GM12891 (cell line): ENCODE measurements around the gene SNRPB.
"Not testable (repeated sequence)": the region's sequence is repeated elsewhere in the genome, so short reads cannot be mapped to it uniquely, and the experiment has no call there.

ENCODE experiments used
- DNase-seq: peaks from one replicate; pipeline ENCODE4 v3.0.0; 2011; ENCODE audit warnings: low spot score; ENCODE audit not compliant: insufficient read length
- FAIRE-seq: peaks from 2 replicates; lab custom pipeline; 2011; peaks lifted over from hg19 to GRCh38; lab: Jason Lieb, UNC
- PAX5 ChIP-seq: IDR thresholded peaks from 2 replicates; pipeline ENCODE4 v1.6.1; 2011; ENCODE audit warnings: low read length, moderate library complexity, mild to moderate bottlenecking; ENCODE audit not compliant: insufficient read depth, severe bottlenecking
- POLR2A ChIP-seq: IDR thresholded peaks from 2 replicates; pipeline ENCODE4 v1.6.1; 2011; ENCODE audit warnings: low read depth, low read length, control low read depth
- POLR2AphosphoS5 ChIP-seq: IDR thresholded peaks from 2 replicates; pipeline ENCODE4 v1.6.1; 2011; ENCODE audit warnings: low read depth, low read length, control low read depth
- POU2F2 ChIP-seq: IDR thresholded peaks from 2 replicates; pipeline ENCODE4 v1.6.1; 2011; ENCODE audit warnings: low read depth, mild to moderate bottlenecking, control low read depth, low read length, moderate library complexity
- SPI1 ChIP-seq: IDR thresholded peaks from 2 replicates; pipeline ENCODE4 v1.6.1; 2011; ENCODE audit warnings: low read depth, low read length, control low read depth
- TAF1 ChIP-seq: IDR thresholded peaks from 2 replicates; pipeline ENCODE4 v1.6.1; 2011; ENCODE audit warnings: low read depth, low read length, control low read depth

The SNRPB gene

DNA sequence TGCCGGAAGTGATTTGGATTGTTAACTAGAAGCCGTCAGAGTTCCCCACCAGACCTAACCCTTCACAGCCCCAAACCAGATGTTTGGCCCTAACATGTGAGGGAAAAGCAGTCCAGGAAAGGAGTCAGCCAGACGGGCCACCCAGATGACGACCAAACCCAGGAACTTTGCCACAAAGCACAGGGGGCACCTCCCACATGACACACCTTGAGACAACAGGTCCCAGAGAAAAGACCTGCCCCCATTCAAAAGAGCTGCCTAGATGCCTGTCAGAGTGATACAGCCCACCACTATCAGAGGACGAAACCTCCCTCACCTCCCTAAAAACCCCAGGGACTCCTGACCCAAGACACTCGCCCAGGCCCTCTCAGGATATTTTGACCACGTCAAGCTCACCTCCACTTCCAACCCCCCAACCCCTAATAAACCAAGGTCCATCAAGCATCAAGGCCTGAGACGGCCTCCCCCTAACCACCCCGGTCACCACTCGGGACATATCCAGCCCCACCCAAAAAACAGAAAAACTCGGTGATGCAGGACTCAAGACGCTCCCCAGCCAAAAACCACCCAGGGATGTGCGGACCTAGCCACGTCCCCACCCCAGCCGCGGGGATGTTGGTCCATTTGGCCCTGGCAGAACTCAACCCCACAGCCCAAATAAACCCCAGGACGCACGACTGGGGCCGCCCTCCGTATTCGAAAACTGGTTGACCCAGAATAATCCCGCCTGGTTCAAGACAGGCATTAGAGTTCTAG, 37.5 kb upstream of the SNRPB start:
- no peak for FAIRE-seq
- peak; percentile 28 for DNase-seq
- no peak for TF ChIP-seq POLR2AphosphoS5
- TF ChIP-seq POLR2A, result no peak
- no peak for TF ChIP-seq POU2F2
- TF ChIP-seq TAF1, result no peak
- no peak for TF ChIP-seq PAX5
- TF ChIP-seq SPI1, result no peak

GRCh38 chr20:2507464-2507863, 36.9 kb upstream of the SNRPB start:
- DNase-seq, result no peak

DNA sequence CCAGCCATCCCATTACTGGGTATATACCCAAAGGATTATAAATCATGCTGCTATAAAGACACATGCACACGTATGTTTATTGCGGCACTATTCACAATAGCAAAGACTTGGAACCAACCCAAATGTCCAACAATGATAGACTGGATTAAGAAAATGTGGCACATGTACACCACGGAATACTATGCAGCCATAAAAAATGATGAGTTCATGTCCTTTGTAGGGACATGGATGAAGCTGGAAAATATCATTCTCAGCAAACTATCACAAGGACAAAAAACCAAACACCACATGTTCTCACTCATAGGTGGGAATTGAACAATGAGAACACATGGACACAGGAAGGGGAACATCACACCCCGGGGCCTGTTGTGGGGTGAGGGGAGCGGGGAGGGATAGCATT, 35.8 kb upstream of the SNRPB start:
- FAIRE-seq, DNase-seq: not testable (repeated sequence)

More at GRCh38 chr20:2507464-2507863, 36.9 kb upstream of the SNRPB start:
- TF ChIP-seq POU2F2 (no peak), TAF1 (no peak), SPI1 (no peak), PAX5 (no peak), POLR2AphosphoS5 (no peak), POLR2A (no peak)
- FAIRE-seq, result peak; percentile 23

DNA sequence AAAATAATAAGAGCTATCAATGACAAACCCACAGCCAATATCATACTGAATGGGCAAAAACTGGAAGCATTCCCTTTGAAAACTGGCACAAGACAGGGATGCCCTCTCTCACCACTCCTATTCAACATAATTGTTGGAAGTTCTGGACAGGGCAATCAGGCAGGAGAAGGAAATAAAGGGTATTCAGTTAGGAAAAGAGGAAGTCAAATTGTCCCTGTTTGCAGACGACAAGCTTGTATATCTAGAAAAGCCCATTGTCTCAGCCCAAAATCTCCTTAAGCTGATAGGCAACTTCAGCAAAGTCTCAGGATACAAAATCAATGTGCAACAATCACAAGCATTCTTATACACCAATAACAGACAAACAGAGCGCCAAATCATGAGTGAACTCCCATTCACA, 34.2 kb upstream of the SNRPB start:
- not testable (repeated sequence) for DNase-seq, FAIRE-seq

DNA sequence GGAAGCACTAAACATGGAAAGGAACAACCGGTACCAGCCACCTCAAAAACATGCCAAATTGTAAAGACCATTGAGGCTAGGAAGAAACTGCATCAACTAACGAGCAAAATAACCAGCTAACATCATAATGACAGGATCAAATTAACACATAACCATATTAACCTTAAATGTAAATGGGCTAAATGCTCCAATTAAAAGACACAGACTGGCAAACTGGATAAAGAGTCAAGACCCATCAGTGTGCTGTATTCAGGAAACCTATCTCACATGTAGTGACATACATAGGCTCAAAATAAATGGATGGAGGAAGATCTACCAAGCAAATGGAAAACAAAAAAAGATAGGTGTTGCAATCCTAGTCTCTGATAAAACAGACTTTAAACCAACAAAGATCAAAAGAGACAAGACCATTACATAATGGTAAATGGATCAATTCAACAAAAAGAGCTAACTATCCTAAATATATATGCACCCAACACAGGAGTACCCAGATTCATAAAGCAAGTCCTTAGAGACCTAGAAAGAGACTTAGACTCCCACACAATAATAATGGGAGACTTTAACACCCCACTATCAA, 32.3 kb upstream of the SNRPB start:
- DNase-seq, FAIRE-seq: not testable (repeated sequence)

- TF ChIP-seq SPI1 (no peak), POLR2AphosphoS5 (no peak), POU2F2 (no peak), TAF1 (no peak), PAX5 (no peak), POLR2A (no peak)
- no peak for FAIRE-seq
- DNase-seq, result no peak
Observed at GRCh38 chr20:2485661-2486060, 15.1 kb upstream of the SNRPB start.

DNA sequence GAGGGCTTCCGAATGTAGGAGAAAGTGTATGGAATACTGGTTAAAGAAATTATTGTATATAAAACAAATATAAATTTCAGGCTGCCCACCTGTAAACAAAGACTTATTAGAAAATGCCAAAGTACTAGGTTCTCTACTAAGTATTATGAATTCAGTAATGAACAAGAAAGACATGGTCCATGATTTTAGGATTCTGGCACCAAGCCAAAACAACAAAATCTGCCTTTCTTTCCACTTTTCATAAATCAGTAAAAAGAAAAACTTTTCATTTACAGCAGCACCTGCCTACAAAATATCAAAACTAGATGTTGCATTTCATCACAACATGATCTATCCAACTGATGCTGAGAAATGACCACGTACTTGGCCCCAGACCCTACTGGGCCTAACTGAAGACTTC, 14.5 kb upstream of the SNRPB start:
- no peak for DNase-seq
- no peak for FAIRE-seq
- TF ChIP-seq TAF1 (no peak), PAX5 (no peak), SPI1 (no peak), POLR2AphosphoS5 (no peak), POU2F2 (no peak), POLR2A (no peak)

GRCh38 chr20:2483504-2483903, 12.9 kb upstream of the SNRPB start:
- DNase-seq (no peak), FAIRE-seq (no peak)
- TF ChIP-seq POU2F2 (no peak), POLR2A (no peak), SPI1 (no peak), PAX5 (no peak), POLR2AphosphoS5 (no peak), TAF1 (no peak)

GRCh38 chr20:2480381-2480780, 9.8 kb upstream of the SNRPB start:
- TF ChIP-seq PAX5 (no peak), POU2F2 (no peak), SPI1 (no peak), POLR2A (no peak), TAF1 (no peak), POLR2AphosphoS5 (no peak)
- DNase-seq, result no peak
- no peak for FAIRE-seq

- FAIRE-seq, result no peak
- no peak for DNase-seq
- no peak for TF ChIP-seq POU2F2
- no peak for TF ChIP-seq SPI1
- TF ChIP-seq POLR2AphosphoS5, result no peak
Observed at GRCh38 chr20:2476742-2477615, 6.4 kb upstream of the SNRPB start.
